GM18858 (cell line): ENCODE measurements around the gene UCN.
"Not testable (repeated sequence)": the region's sequence is repeated elsewhere in the genome, so short reads cannot be mapped to it uniquely, and the experiment has no call there.

ENCODE experiments used
- ATAC-seq: cut with Tn5 transposase; IDR thresholded peaks from one replicate; pipeline ENCODE4 v1.9.1; 2021; ENCODE audit not compliant: unreplicated experiment

The UCN gene

GRCh38 chr2:27285481-27285880 lies 22.8 kb downstream of the UCN start:
- ATAC-seq, result no peak

- ATAC-seq, result no peak
Measured at GRCh38 chr2:27284996-27285395, 23.2 kb downstream of the UCN start.

GRCh38 chr2:27282892-27283291 lies 25.4 kb downstream of the UCN start:
- no peak for ATAC-seq

- ATAC-seq, result no peak
Measured at GRCh38 chr2:27281855-27282559, 26.2 kb downstream of the UCN start, which contains the start of gene TRIM54. TSS of gene TRIM54 (plus strand) at chr2:27282429. CDS start at chr2:27282732, 303 bp downstream.

- no peak for ATAC-seq
Measured at GRCh38 chr2:27281442-27281841, 26.8 kb downstream of the UCN start.

- no peak for ATAC-seq
Measured at GRCh38 chr2:27280826-27281225, 27.4 kb downstream of the UCN start.

GRCh38 chr2:27278010-27278409 lies 30.2 kb downstream of the UCN start:
- ATAC-seq, result no peak

GRCh38 chr2:27275211-27276150 lies 32.8 kb downstream of the UCN start, which contains the start of gene DNAJC5G:
TSS of gene DNAJC5G (plus strand) at chr2:27275433. CDS start at chr2:27276729, 1,296 bp downstream.
- no peak for ATAC-seq

- ATAC-seq, result not testable (repeated sequence)
Measured at GRCh38 chr2:27272537-27273522, 35.4 kb downstream of the UCN start.

GRCh38 chr2:27271631-27272340 lies 36.5 kb downstream of the UCN start:
- ATAC-seq, result no peak

GRCh38 chr2:27270670-27271069 lies 37.6 kb downstream of the UCN start:
- no peak for ATAC-seq

- ATAC-seq, result no peak
Measured at GRCh38 chr2:27270131-27270530, 38.1 kb downstream of the UCN start.

GRCh38 chr2:27268296-27268695 lies 39.9 kb downstream of the UCN start:
- ATAC-seq, result not testable (repeated sequence)

GRCh38 chr2:27265536-27265870 lies 42.7 kb downstream of the UCN start:
- ATAC-seq, result no peak

GRCh38 chr2:27264753-27265535 lies 43.3 kb downstream of the UCN start:
- peak; percentile 44 for ATAC-seq

- ATAC-seq, result no peak
Measured at GRCh38 chr2:27264253-27264752, 43.9 kb downstream of the UCN start.

- ATAC-seq, result no peak
Measured at GRCh38 chr2:27263287-27264252, 44.7 kb downstream of the UCN start.
